K562 (cell line): ENCODE data around the gene SF3B4. TPM values are rescaled to one million over a fixed set of nuclear protein-coding genes. Genes with fewer than 3 reads are reported as not detected.

Experiments used
- ATAC-seq: fragments of 200-7000 bp; cut with Tn5 transposase; 3 replicates; pipeline ENCODE4 v1.9.1; 2020; ENCODE audit warnings: moderate library complexity
- BruUV-seq: library from RNA; stranded (reverse); fragments of 400-500 nt; replicated peaks from 2 replicates; lab custom pipeline; 2021; lab: Mats Ljungman, UMichigan
- CTCF ChIA-PET: fragments of 300-600 bp; formaldehyde crosslinking; extraction: SDS; loops from one replicate; lab custom pipeline; 2021; ENCODE audit warnings: low intra/inter-chr PET ratio; lab: Yijun Ruan, JAX
- POLR2A ChIA-PET: fragments of 300-600, 350-650 bp; sonication (Branson Sonifier 250); formaldehyde crosslinking; extraction: SDS; loops from one replicate; lab custom pipeline; 2021; ENCODE audit warnings: antibody characterized with exemption, inconsistent platforms; lab: Yijun Ruan, JAX
- DNase-seq, 4 experiments: peaks; one replicate each; pipeline versions ENCODE4 v3.0.0 to v3.0.0-alpha.2; 2011 to 2018; ENCODE audit warnings: low spot score in 3 of 4, mixed read lengths in 3 of 4; ENCODE audit errors: extremely low read depth in 1 of 4
- FAIRE-seq: peaks from 2 replicates; lab custom pipeline; 2011; peaks lifted over from hg19 to GRCh38; lab: Jason Lieb, UNC
- H2AFZ ChIP-seq: 2 replicates; pipeline ENCODE4 v1.6.0; 2011; ENCODE audit warnings: low read depth, low read length, control low read depth, inconsistent platforms
- H3K27ac ChIP-seq: fragments of 200-600 bp; 3 replicates; pipeline ENCODE4 v1.8.0; 2011; ENCODE audit warnings: low read depth, mild to moderate bottlenecking, control low read depth, inconsistent platforms, low read length, moderate library complexity, mixed read lengths; ENCODE audit errors: extremely low read depth
- H3K27me3 ChIP-seq, 2 experiments: fragments of 300-600 bp in 1 of 2; 2 replicates in 1 of 2; 3 replicates in 1 of 2; pipeline versions ENCODE4 v1.6.0 to v1.8.0; 2011; ENCODE audit warnings: inconsistent platforms in 2 of 2, low read length in 2 of 2, mild to moderate bottlenecking in 1 of 2, mixed read lengths in 1 of 2, moderate library complexity in 1 of 2; ENCODE audit not compliant: control insufficient read depth in 2 of 2, insufficient read depth in 2 of 2
- H3K36me3 ChIP-seq: fragments of 300-600 bp; 3 replicates; pipeline ENCODE4 v1.8.0; 2011; ENCODE audit warnings: mild to moderate bottlenecking, low read length, inconsistent platforms; ENCODE audit not compliant: control insufficient read depth, insufficient read depth
- H3K4me1 ChIP-seq, 2 experiments: fragments of 200-600 bp in 1 of 2; replicated peaks in 1 of 2; 2 replicates in 1 of 2; 3 replicates in 1 of 2; pipeline versions ENCODE4 v1.5.1 to v1.8.0; 2011; ENCODE audit warnings: inconsistent platforms in 2 of 2, low read length in 2 of 2, mild to moderate bottlenecking in 1 of 2, mixed read lengths in 1 of 2, moderate library complexity in 1 of 2; ENCODE audit not compliant: control insufficient read depth in 2 of 2, insufficient read depth in 2 of 2
- H3K4me2 ChIP-seq: 2 replicates; pipeline ENCODE4 v1.6.1; 2011; ENCODE audit warnings: low read length, control low read depth, inconsistent platforms, mixed read lengths; ENCODE audit not compliant: insufficient read depth
- H3K4me3 ChIP-seq: fragments of 200-600 bp; sonication (generic), shearing (Covaris generic); 2 replicates; pipeline ENCODE4 v1.5.1; 2016; ENCODE audit warnings: control low read depth, inconsistent platforms
- H3K79me2 ChIP-seq: fragments of 200-600 bp; 3 replicates; pipeline ENCODE4 v1.8.0; 2011; ENCODE audit warnings: low read length, inconsistent platforms; ENCODE audit not compliant: control insufficient read depth, insufficient read depth
- H3K9ac ChIP-seq, 2 experiments: 2 replicates each; pipeline versions ENCODE4 v1.6.0 to v1.6.1; 2011; ENCODE audit warnings: low read depth in 2 of 2, low read length in 2 of 2, control low read depth in 1 of 2, inconsistent platforms in 1 of 2, mild to moderate bottlenecking in 1 of 2, mixed read lengths in 1 of 2; ENCODE audit not compliant: insufficient read depth in 1 of 2
- H3K9me1 ChIP-seq: one replicate; pipeline ENCODE4 v1.6.0; 2011; ENCODE audit warnings: inconsistent platforms, mild to moderate bottlenecking, low read length, moderate library complexity; ENCODE audit not compliant: control insufficient read depth, insufficient read depth
- H3K9me3 ChIP-seq: replicated peaks from 2 replicates; pipeline ENCODE4 v1.5.1; 2011; ENCODE audit warnings: low read depth, low read length, inconsistent platforms; ENCODE audit not compliant: control insufficient read depth, insufficient read depth
- H4K20me1 ChIP-seq: replicated peaks from 2 replicates; pipeline ENCODE4 v1.6.1; 2011; ENCODE audit warnings: low read length, inconsistent platforms, mixed read lengths; ENCODE audit not compliant: control insufficient read depth, insufficient read depth
- CBX8 ChIP-seq: fragments of 200-600 bp; sonication (generic); IDR thresholded peaks from 2 replicates; pipeline ENCODE4 v1.6.1; 2012; ENCODE audit warnings: borderline replicate concordance, mixed run types, low read depth, mild to moderate bottlenecking, moderate library complexity, mixed read lengths, low read length, control low read depth, inconsistent platforms; ENCODE audit not compliant: poor library complexity, severe bottlenecking; ENCODE audit errors: extremely low read depth
- DLX4 ChIP-seq: fragments of 250-450 bp; sonication (Bioruptor Pico); IDR thresholded peaks from 2 replicates; pipeline ENCODE4 v1.6.1; 2021; ENCODE audit warnings: mild to moderate bottlenecking
- TAF1 ChIP-seq: IDR thresholded peaks from 2 replicates; pipeline ENCODE4 v1.6.1; 2011; ENCODE audit warnings: mild to moderate bottlenecking, low read length, moderate library complexity; ENCODE audit not compliant: insufficient read depth, control insufficient read depth, severe bottlenecking; ENCODE audit errors: extremely low read depth
- XRCC5 ChIP-seq: fragments of 200-400 bp; formaldehyde crosslinking; IDR thresholded peaks from 2 replicates; pipeline ENCODE4 v1.6.1; 2017; ENCODE audit warnings: low read depth, mild to moderate bottlenecking, low read length
- ZSCAN29 ChIP-seq: fragments of 450-650 bp; IDR thresholded peaks from 2 replicates; pipeline ENCODE4 v1.6.1; 2017
- WGBS: fragments of 100-300 bp; shearing (Covaris generic); methylation state at CpG from one replicate; pipeline ENCODE4 v1.1.6; 2016; ENCODE audit warnings: low coverage, mixed read lengths; ENCODE audit not compliant: insufficient coverage; ENCODE audit errors: missing lambda C conversion rate; 5-methylcytosine and 5-hydroxymethylcytosine counted together
- in situ Hi-C: fragments of 300-500 bp; cut with MboI; formaldehyde crosslinking; loops from 4 replicates; pipeline ENCODE4 v1.15.0; 2018; ENCODE audit warnings: inconsistent platforms, mixed read lengths
- intact Hi-C: fragments of 100-400 bp; cut with micrococcal nuclease; formaldehyde crosslinking; loops from 2 replicates; pipeline ENCODE4 v1.14.2; 2022
- polyA plus RNA-seq, 8 experiments: library from polyadenylated mRNA; depleted of rRNA in 4 of 8; stranded (reverse) in 5 of 8; unstranded in 3 of 8; fragments of >200 nt; fragmentation: Nextera tagmentation in 2 of 8; fragmentation: Illumina TruSeq in 1 of 8; extraction: Ambion mirVana in 2 of 8; extraction: Trizol in 1 of 8; gene quantifications; 2 replicates each; pipeline versions ENCODE4 v1.2.1 to v1.2.3, GENCODE V29; 2011 to 2014; ENCODE audit warnings: inconsistent platforms in 1 of 8, missing spikeins in 1 of 8
- total RNA-seq, 7 experiments: library from RNA; depleted of rRNA in 6 of 7; stranded (reverse); fragments of >200 nt in 6 of 7; fragmentation: Illumina TruSeq in 2 of 7; extraction: Trizol in 2 of 7; gene quantifications; 2 replicates each; pipeline versions ENCODE4 v1.2.1 to v1.2.3, GENCODE V29; 2011 to 2021; ENCODE audit warnings: low replicate concordance in 1 of 7

SF3B4 gene
- total and polyA plus RNA-seq, 9 of the 15 experiments (the other 6 are each of a cell fraction or from before 2014, with no cell fraction given) = 3.0 to 88.0 (median 26.1) TPM

GRCh38 chr1:149932474-149932873 is 4.9 kb upstream of the SF3B4 start:
- ChIA-PET CTCF (no interaction called here), POLR2A (no interaction called here)
- Histone ChIP-seq H3K4me2 (no peak overlapping the region), H3K4me1 (peaks cover 21 to 29% of the 10 kb centered on the region in 2 experiments), H3K4me3 (no peak overlapping the region), H4K20me1 (no peaks in the 10 kb centered on the region), H3K9ac (no peak overlapping the region), H3K36me3 (no peaks in the 10 kb centered on the region), H2AFZ (no peak overlapping the region), H3K27ac (no peak overlapping the region), H3K27me3 (no peaks in the 10 kb centered on the region), H3K9me1 (no peaks in the 10 kb centered on the region), H3K9me3 (no peaks in the 10 kb centered on the region), H3K79me2 (peaks cover 7% of the 10 kb centered on the region; the same call in 2 of the 3 replicates)
- in situ Hi-C loops = no loop called here
- FAIRE-seq = no peak
- no peak for TF ChIP-seq CBX8
- TF ChIP-seq ZSCAN29 = no peak
- no peak for TF ChIP-seq XRCC5
- TF ChIP-seq TAF1 = no peak
- no peak for TF ChIP-seq DLX4 (CRISPR knock-in tag)
- intact Hi-C loops = no loop called here
- no peak for ATAC-seq
- DNase-seq = no peak
- no TSS peak for BruUV-seq
- 63% methylated on average over 7 of the region's 8 CpGs for WGBS
